GM21447 (cell line): Measurements from ENCODE around the gene ITGAE.

Source experiments
- ATAC-seq: cut with Tn5 transposase; IDR thresholded peaks from one replicate; pipeline ENCODE4 v1.9.1; 2021; ENCODE audit not compliant: unreplicated experiment

ITGAE gene

DNA sequence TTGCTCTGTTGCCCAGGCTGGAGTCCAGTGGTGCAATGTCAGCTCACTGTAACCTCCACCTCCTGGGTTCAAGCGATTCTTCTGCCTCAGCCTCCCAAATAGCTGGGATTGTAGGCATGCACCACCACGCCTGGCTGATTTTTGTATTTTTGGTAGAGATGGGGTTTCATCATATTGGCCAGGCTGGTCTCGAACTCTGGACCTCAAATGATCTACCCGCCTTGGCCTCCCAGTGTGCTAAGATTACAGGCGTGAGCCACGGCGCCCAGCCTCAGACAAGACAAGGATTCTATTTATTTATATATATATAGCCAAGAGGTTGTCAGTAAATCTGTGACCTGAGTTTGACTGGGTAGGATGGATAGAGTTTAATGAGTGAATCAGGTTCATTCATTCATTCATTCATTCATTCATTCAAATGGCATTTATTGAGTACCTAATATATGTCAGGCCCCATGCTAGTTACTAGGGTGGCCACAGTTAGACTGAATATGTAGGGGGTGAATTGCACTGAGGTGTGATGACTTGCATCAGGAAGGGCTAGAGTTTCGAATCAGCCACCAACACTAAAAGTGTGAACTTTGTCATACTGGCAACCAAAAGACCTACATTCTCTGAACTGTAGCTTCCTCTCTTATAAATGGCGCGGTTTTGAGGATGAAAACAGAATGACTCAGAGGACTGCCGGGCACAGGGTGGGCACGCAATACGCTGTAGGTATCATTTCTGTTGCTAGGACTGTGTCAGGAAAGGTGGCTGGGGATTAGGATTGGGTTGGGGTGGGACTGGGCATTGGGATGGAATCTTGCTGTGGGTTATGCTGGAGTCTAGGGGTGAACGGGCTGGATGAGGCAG is 37.8 kb downstream of the ITGAE start:
- ATAC-seq = peak; percentile 66

- ATAC-seq = no peak
Observed at GRCh38 chr17:3761918-3762380, 39.0 kb downstream of the ITGAE start.

- ATAC-seq = no peak
Observed at GRCh38 chr17:3761036-3761917, 39.7 kb downstream of the ITGAE start.

DNA sequence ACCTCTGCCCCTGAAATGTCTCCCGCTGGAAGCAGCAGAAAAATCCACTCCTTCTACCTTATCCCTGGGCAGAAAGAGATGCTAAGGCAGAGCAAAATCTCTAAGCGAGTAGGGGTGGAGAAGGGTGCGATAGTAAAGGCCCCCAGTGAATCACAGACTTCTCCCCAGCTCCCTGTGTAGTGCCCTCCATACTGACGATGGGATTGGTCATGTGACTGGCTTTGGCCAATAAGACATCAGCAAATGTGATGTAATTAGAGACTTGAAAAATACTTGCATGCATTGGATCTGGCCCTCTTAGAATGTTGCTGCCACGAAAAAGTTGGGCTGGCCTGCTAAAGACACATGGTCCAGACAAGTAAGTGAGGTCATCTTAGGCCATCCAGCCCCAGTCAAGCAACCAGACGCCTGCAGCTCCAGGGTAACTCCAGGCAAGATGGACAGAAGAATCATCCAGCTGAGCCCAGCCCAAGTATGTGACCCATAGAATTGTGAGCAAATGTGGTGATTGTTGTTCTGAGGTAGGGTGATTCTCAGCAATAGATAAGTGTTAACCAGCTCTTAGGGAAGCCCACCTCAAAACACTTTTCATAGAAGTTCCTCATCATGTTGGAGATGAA is 41.3 kb downstream of the ITGAE start:
- ATAC-seq = no peak

GRCh38 chr17:3755335-3756030 is 45.5 kb downstream of the ITGAE start:
- no peak for ATAC-seq

- no peak for ATAC-seq
Observed at GRCh38 chr17:3754458-3755334, 46.3 kb downstream of the ITGAE start.

GRCh38 chr17:3754066-3754457 is 46.9 kb downstream of the ITGAE start:
- no peak for ATAC-seq

DNA sequence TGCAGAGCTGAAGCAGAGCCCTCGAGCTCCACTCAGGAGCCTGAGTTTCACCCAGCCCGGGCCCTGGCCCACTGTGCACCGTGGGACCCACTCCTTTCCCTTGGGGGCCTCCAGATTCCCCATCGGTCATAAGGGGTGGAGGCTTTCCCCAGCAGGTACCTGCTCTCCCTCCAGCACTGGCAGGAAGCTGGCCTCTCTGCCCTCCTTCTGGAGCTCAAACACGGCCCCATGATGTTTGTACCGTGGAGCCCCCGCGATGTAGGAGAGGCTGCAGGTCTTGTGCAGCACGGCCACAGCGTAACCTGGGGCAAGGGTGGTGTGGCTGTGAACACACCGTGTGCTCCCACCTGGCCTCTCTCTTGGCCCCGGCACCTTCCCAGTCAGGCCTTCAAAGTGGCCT is 47.4 kb downstream of the ITGAE start:
- no peak for ATAC-seq

GRCh38 chr17:3751836-3752235 is 49.2 kb downstream of the ITGAE start:
- no peak for ATAC-seq

GRCh38 chr17:3750926-3751325 is 50.1 kb downstream of the ITGAE start:
- no peak for ATAC-seq

DNA sequence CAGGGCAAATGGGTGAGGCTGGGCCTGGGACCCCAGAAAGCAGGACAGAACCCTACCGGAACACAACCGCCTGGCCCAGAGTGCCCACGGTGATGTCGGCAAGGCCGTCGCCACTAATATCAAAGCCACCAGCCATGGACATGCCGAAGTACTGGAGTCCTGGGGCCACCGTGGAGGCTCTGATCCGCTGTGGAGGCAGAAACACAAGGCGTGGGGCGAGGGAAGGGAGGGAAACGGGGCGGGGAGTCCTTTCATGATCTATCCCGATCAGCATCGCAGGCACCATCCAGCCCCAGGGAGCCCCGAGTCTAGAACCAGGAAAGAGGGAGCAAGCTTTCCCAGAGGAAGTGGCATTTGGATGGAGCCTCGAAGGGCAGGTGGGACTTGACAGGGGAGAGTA is 50.7 kb downstream of the ITGAE start:
- ATAC-seq = no peak

GRCh38 chr17:3748576-3748975 is 52.4 kb downstream of the ITGAE start:
- ATAC-seq = no peak

DNA sequence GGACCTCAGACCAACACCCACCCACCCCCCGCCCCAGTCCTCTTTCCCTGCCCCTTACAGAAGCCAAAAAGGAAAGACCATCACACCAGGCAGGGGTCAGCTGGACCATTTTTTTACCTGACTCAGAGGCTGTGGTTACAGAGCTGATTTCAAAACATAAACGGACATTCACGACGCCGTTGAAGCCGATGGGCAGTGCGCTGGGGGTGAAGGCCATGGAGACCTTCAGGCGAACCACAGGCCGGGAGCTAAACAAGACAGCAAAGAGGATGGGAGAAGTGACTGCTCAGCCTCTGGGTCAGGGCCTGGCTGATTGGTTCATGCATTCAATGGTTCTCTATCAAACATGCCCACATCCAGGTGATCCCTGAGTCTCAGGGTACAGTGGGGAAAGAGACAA is 53.2 kb downstream of the ITGAE start:
- ATAC-seq = no peak

- ATAC-seq = no peak
Observed at GRCh38 chr17:3745071-3745470, 55.9 kb downstream of the ITGAE start.

- no peak for ATAC-seq
Observed at GRCh38 chr17:3744014-3744413, 57.0 kb downstream of the ITGAE start.

DNA sequence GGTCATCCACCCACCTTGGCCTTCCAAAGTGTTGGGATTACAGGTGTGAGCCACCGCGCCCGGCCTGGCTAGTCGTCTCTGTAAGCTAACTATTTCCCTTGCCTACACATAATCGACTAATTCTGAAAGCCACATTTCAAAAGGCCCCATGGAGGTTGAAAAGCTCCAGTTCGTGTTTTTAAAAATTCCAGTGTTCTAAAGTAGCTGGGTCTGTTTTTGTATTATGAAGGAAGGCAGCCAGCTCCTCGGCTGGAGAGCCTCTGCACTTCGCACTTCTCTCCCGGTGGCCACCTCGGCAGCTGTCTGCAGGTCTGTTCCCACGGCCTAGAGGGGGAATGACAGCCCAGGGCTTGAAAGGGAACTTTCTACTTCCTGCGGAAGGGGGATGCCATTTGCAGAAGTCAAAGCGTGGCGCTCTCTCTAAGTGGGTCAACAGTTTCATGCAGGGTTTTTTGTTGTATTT is 60.3 kb downstream of the ITGAE start:
- no peak for ATAC-seq

DNA sequence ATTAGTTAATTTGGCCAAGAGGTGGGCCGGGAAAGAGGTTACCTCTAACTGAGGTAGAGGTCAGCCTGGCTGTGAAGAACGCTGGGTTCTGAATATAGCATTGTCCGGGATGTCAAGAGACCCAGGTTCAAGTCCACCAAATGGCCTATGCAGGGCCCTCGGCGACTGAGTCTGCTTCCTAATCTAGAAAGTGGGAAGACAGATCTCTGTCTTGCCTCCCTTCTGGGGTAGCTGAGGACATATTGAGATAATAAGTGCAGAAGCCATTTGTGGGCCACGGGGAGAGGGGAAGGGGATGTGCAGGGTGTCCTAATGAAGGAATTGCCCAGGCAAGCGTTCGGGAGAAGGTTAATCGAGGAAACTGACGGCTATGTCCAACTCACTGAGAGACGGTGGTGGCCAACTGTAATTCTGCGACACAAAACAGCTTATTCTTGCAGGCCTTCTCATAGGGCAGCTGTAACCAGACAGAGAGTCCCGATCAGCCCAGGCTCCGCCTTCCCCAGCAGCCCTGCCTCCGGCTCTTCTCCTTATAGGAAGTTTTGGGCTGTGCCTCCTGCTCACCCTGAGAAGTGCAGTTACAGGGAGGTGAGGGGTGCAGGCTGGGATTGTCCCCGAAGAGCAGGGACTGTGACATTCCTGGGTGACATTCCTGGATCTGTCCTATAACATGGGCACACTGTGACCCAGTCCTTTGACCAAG is 61.4 kb downstream of the ITGAE start:
- ATAC-seq = no peak

DNA sequence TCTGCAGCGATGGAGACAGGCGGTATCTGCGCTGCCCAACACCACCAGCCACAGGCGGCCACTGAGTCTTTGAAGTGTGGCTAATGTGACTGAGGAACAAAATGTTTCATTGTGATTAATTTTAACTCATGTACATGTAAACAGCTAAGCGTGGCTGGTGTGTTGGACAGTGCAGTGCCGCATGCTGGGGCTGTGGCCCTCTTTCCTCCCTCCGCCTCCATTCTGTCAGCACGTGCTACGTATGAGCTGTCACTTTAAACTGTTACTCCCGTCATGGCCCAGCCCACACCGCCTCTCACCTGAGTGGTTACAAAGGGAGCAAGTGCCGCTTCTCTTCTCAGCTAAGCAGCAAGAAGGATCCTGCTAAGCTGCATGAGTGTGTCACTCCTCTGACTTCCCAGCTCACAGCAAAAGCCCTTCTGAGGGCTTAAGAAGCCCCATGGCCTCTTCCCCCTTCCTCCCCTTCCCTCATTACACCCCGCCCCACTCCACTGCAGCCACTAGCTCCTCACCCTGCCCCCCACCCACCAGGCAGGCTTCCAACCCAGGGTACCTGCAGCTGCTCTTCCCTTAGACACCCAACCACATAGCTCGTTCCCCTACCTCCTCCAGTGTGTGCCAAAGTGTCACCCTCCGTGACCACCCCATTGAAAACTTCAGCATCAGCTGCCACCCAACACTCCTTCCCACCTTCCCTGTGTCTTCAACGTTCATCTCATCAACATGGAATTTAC is 62.3 kb downstream of the ITGAE start:
- no peak for ATAC-seq

DNA sequence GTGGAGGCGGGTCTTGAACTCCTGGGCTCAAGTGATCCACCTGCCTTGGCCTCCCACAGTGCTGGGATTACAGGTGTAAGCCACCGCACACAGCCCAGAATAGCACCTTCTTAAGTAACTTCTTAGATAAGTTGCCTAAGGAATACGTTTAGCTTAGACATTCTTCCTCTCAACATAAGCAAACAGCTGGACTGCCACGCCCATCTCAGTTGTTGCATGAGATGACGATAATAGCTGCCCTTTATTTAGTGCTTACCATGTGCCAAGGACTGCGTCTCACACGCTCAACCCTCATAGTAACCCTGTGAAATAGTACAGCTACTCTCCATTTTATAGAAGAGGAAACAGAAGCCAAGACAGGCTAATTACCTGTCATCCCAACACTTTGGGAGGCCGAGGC is 65.5 kb downstream of the ITGAE start:
- ATAC-seq = no peak
